NB4 (cell line): ENCODE data around the gene SNRNP48.

Experiments
- CTCF ChIP-seq: IDR thresholded peaks from one replicate; pipeline ENCODE4 v1.5.1; 2012; ENCODE audit warnings: low read depth, low read length
- POLR2A ChIP-seq: IDR thresholded peaks from 2 replicates; pipeline ENCODE4 v1.6.1; 2011; ENCODE audit warnings: mild to moderate bottlenecking; ENCODE audit not compliant: insufficient read length; ENCODE audit errors: extremely low read depth

- TF ChIP-seq CTCF (no peak), POLR2A (no peak)
Measured at GRCh38 chr6:7554533-7555275, 35.3 kb upstream of the SNRNP48 start.
